Stomach smooth muscle (tissue), 2 donors: ENCODE results near the gene RFNG.

ENCODE experiments used
- H3K27ac ChIP-seq: one replicate; pipeline ENCODE4 v1.7.0; 2013; ENCODE audit warnings: mild to moderate bottlenecking, low read length, inconsistent platforms
- H3K27me3 ChIP-seq, 2 donors: one replicate each; pipeline ENCODE4 v1.7.0; 2013; ENCODE audit warnings: low read length in 2 of 2; ENCODE audit not compliant: insufficient read depth in 2 of 2, control insufficient read depth in 1 of 2
- H3K36me3 ChIP-seq, 2 donors: one replicate each; pipeline ENCODE4 v1.7.0; 2013; ENCODE audit warnings: low read length in 2 of 2; ENCODE audit not compliant: control insufficient read depth in 2 of 2, insufficient read depth in 2 of 2
- H3K4me1 ChIP-seq: one replicate; pipeline ENCODE4 v1.7.0; 2013; ENCODE audit warnings: low read length; ENCODE audit not compliant: control insufficient read depth, insufficient read depth
- H3K4me3 ChIP-seq, 2 donors: one replicate each; pipeline ENCODE4 v1.7.0; 2013; ENCODE audit warnings: low read length in 2 of 2
- H3K9ac ChIP-seq, 2 donors: one replicate each; pipeline ENCODE4 v1.7.0; 2013; ENCODE audit warnings: low read length in 2 of 2, mild to moderate bottlenecking in 1 of 2
- H3K9me3 ChIP-seq, 2 donors: one replicate each; pipeline ENCODE4 v1.7.0; 2013; ENCODE audit warnings: low read length in 2 of 2; ENCODE audit not compliant: control insufficient read depth in 2 of 2
- donor health status: healthy.
- donor health status: Pancreatic carcinoma.

The RFNG gene

GRCh38 chr17:82021900-82022309, 29.7 kb downstream of the RFNG start:
- Histone ChIP-seq H3K9ac (peak overlapping the region; percentile 80 to 83), H3K36me3 (peaks cover 3 to 5% of the 10 kb centered on the region in 2 donors), H3K9me3 (no peaks in the 10 kb centered on the region), H3K27me3 (no peaks in the 10 kb centered on the region), H3K4me1 (peaks cover 37% of the 10 kb centered on the region), H3K4me3 (peak overlapping the region; percentile 66 to 85), H3K27ac (no peak overlapping the region)

DNA sequence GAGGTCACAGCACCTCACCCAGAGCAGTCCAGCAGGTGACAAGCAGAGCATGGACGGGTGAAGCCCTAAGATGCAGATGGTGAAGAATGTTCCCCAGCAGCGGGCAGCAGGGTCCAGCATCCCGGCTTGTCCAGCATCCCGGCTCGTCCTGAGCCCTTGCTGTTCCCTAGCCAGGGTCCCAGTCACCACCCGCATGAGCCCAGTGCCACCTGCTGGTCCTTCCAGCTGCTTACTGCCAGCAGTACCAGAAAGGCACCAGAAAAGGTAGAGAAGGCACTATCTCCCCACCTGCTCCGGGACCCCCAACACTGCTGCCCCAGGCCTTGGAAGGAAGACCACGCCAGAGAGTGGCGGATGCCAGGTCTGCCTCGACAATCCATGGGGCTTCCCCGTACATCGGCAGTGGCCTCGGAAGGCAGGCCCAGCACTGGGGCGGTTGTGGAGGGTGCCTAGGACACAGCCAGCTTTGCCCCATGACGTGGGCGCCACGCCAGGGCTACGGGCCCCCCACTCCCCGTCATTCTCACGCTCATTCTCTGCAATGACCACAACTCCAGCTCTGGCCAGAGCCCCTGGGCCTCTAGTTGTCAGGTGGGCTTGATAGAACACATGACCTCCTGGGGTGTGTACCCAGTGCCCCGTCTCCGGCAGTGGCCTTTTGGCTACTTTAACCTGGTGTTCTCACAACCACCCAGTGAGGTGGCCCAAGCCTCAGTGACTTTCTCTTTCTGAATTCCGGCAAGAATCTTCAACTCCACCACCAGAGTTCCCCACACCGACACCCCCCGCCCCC, 30.3 kb downstream of the RFNG start:
- peak overlapping the region; percentile 66 to 85 for H3K4me3 ChIP-seq
- H3K4me1 ChIP-seq = peaks cover 37% of the 10 kb centered on the region
- peaks cover 3 to 5% of the 10 kb centered on the region in 2 donors for H3K36me3 ChIP-seq
- peak overlapping the region; percentile 80 to 83 for H3K9ac ChIP-seq
- H3K27ac ChIP-seq = no peak overlapping the region
- H3K9me3 ChIP-seq = no peaks in the 10 kb centered on the region
- H3K27me3 ChIP-seq = no peaks in the 10 kb centered on the region

- Histone ChIP-seq H3K4me3 (no peak overlapping the region), H3K9ac (no peak overlapping the region), H3K9me3 (no peaks in the 10 kb centered on the region), H3K36me3 (peaks cover 3 to 5% of the 10 kb centered on the region in 2 donors), H3K27ac (no peak overlapping the region), H3K27me3 (no peaks in the 10 kb centered on the region), H3K4me1 (peaks cover 37% of the 10 kb centered on the region)
Measured at GRCh38 chr17:82020572-82021106, 31.0 kb downstream of the RFNG start.

DNA sequence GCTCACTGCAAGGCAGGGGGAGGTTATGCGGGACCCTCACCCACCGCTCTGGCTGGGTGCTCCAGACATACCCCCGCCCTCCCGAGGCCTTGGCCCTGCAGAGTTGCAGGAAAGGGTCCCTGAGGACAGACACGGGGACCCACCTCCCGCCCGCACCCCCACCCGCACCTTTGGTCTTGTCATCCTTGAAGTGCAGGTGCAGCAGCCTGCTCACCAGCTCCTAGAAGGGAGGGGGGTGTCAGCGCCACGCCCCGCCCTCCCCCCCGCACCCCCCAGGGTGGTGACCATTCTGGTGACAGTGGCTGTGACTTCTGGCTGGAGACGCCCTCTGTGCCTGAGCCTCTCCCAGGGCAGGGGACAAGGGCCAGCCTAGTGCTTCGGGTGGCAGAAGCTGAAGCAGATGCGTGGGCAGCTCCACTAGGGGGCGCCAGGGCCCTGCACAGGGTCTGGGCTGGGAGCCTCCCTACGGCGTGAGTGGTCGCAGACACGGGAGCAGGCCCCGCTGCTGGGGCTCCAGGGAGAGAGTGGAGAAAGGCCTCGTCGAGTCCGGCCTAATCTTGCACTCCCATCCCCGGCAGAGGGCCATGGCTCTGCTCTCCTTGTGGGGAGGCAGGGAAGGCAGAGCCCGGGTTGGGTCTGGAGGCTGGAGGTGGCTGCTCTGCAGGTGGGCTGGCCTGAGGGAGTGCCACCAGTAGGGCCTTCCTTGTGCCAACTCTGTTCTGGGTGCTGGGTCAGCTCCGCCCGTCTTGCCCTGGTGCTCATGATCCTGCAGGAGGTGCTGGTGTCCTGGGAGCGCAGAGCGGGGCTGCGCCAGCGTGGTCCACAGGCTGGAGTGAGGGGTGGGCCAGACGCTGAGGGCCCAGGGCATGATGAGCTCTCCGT, 31.7 kb downstream of the RFNG start:
- H3K9ac ChIP-seq = no peak overlapping the region
- no peak overlapping the region for H3K27ac ChIP-seq
- peaks cover 35% of the 10 kb centered on the region for H3K4me1 ChIP-seq
- H3K36me3 ChIP-seq = peaks cover 3 to 5% of the 10 kb centered on the region in 2 donors
- no peaks in the 10 kb centered on the region for H3K9me3 ChIP-seq
- H3K27me3 ChIP-seq = no peaks in the 10 kb centered on the region
- H3K4me3 ChIP-seq = no peak overlapping the region

- Histone ChIP-seq H3K9me3 (no peaks in the 10 kb centered on the region), H3K4me3 (no peak overlapping the region), H3K4me1 (peaks cover 29% of the 10 kb centered on the region), H3K9ac (no peak overlapping the region), H3K27me3 (no peaks in the 10 kb centered on the region), H3K36me3 (peaks cover 3 to 5% of the 10 kb centered on the region in 2 donors), H3K27ac (no peak overlapping the region)
Measured at GRCh38 chr17:82018989-82019689, 32.5 kb downstream of the RFNG start.

GRCh38 chr17:82018152-82018988, 33.2 kb downstream of the RFNG start:
- Histone ChIP-seq H3K9ac (no peak overlapping the region), H3K27ac (no peak overlapping the region), H3K4me1 (peaks cover 24% of the 10 kb centered on the region)

DNA sequence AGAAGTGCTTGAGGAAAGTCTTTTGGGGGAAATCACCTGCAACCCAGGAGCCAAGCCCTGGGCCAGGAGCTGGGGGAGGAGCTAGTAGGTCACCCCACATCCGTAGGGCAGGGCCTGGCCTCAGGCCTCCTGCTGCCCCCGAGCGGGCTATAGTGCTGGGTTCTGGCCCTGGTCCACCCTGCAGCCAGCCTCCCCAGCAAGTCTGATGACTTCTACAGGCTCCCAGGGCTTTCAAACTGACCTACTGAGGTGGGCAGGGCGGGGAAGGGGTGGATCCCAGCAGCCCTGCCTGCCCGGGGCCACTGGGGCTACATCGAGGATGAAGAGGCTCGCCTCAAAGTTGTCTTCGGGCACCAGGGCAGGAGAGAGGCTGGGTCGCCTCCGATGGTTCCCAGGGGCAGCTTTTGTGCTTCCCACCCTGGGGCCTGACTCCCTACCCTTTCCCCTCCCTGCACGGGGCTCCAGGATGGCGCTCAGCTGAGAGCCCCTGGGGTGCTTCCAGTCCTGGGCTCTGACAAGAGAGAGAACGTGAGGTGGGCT, 33.9 kb downstream of the RFNG start:
- Histone ChIP-seq H3K27ac (no peak overlapping the region), H3K9me3 (no peaks in the 10 kb centered on the region), H3K9ac (no peak overlapping the region), H3K27me3 (no peaks in the 10 kb centered on the region), H3K4me1 (peaks cover 30% of the 10 kb centered on the region), H3K4me3 (no peak overlapping the region), H3K36me3 (peaks cover 3 to 5% of the 10 kb centered on the region in 2 donors)

More at GRCh38 chr17:82018152-82018988, 33.2 kb downstream of the RFNG start:
- no peaks in the 10 kb centered on the region for H3K27me3 ChIP-seq
- peaks cover 3 to 5% of the 10 kb centered on the region in 2 donors for H3K36me3 ChIP-seq
- H3K9me3 ChIP-seq = no peaks in the 10 kb centered on the region
- H3K4me3 ChIP-seq = no peak overlapping the region

- Histone ChIP-seq H3K9me3 (no peaks in the 10 kb centered on the region), H3K36me3 (peaks cover 3 to 5% of the 10 kb centered on the region in 2 donors), H3K4me1 (peaks cover 27% of the 10 kb centered on the region), H3K27me3 (no peaks in the 10 kb centered on the region), H3K4me3 (no peak overlapping the region), H3K27ac (no peak overlapping the region), H3K9ac (no peak overlapping the region)
Measured at GRCh38 chr17:82016875-82017459, 34.6 kb downstream of the RFNG start.

GRCh38 chr17:82016061-82016874, 35.3 kb downstream of the RFNG start:
- H3K27ac ChIP-seq = no peak overlapping the region
- H3K9me3 ChIP-seq = no peaks in the 10 kb centered on the region
- H3K27me3 ChIP-seq = no peaks in the 10 kb centered on the region
- H3K9ac ChIP-seq = no peak overlapping the region
- peaks cover 3 to 5% of the 10 kb centered on the region in 2 donors for H3K36me3 ChIP-seq
- no peak overlapping the region for H3K4me3 ChIP-seq
- H3K4me1 ChIP-seq = peaks cover 20% of the 10 kb centered on the region
